Tibial artery (tissue), 4 donors: Measurements from ENCODE around the gene ZNF407.

Experiments
- DNase-seq, 2 donors: peaks; one replicate each; pipeline ENCODE4 v3.0.0-alpha.2; 2019
- H3K27ac ChIP-seq, 2 donors: fragments of 200-600 bp; sonication (generic) in 1 of 2; 1 replicate in 1 of 2; 2 replicates in 1 of 2; pipeline ENCODE4 v1.5.1; 2018 to 2019; ENCODE audit warnings: mild to moderate bottlenecking in 1 of 2
- H3K27me3 ChIP-seq, 2 donors: fragments of 200-600 bp; sonication (generic) in 1 of 2; one replicate each; pipeline versions ENCODE4 v1.5.1 to v1.6.0; 2016 to 2019
- H3K36me3 ChIP-seq, 3 donors: fragments of 200-600 bp; sonication (generic) in 2 of 3; one replicate each; pipeline ENCODE4 v1.5.1; 2016 to 2019; ENCODE audit warnings: mild to moderate bottlenecking in 2 of 3
- H3K4me1 ChIP-seq, 4 donors: fragments of 200-600 bp; sonication (generic) in 2 of 4; 1 replicate in 3 of 4; 2 replicates in 1 of 4; pipeline ENCODE4 v1.5.1; 2016 to 2019
- H3K4me3 ChIP-seq, 2 donors: fragments of 200-600 bp; sonication (generic) in 1 of 2; 1 replicate in 1 of 2; 2 replicates in 1 of 2; pipeline ENCODE4 v1.5.1; 2018 to 2019; ENCODE audit warnings: mild to moderate bottlenecking in 2 of 2
- H3K9me3 ChIP-seq, 3 donors: fragments of 200-600 bp; sonication (generic) in 1 of 3; one replicate each; pipeline ENCODE4 v1.5.1; 2016 to 2019
- CTCF ChIP-seq, 2 experiments: fragments of 200-600 bp in 1 of 2; fragments of 450-650 bp in 1 of 2; IDR thresholded peaks; one replicate each; pipeline ENCODE4 v1.5.1; 2017 to 2019; ENCODE audit warnings: antibody characterized with exemption in 2 of 2, mild to moderate bottlenecking in 1 of 2, moderate library complexity in 1 of 2
- intact Hi-C: fragments of 100-400 bp; cut with DNase I; formaldehyde crosslinking; loops from one replicate; pipeline ENCODE4 v1.15.0; 2023; ENCODE audit warnings: low total_unique reads

Gene ZNF407

DNA sequence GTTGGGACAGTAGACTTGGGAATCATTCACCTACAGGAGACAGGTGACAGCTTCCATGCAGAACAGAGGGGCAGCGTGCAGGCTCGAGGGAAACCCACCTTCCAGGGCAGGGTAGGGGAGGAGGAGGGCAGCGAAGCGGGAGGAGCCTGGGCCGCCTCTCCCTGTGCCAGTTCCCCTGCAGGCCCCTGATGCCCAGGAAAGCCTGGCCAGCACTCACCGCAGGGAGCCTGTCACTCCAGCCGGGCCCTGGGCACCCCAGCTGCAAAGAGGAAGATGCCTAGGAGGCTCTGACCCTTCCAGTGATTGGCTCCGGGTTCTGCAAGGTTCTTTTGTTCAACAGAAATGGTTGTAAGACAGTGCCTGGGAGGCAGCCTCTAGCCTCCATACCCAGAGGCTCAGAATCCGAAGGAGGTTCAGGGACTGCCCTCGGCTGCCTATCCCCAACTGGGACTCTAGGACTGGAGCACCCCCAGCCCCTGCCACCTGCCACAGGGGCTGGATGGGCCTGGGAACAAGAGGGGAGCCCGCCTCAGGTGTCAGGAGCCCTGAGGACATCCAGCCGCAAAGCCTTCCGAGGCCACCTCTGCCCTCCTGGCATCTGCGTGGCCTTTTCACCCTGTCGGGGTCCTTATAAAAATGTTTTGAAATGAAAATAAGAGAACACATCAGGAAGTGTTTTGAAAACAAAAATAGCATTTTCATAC, 508.0 kb downstream of the ZNF407 start:
- DNase-seq = no peak

DNA sequence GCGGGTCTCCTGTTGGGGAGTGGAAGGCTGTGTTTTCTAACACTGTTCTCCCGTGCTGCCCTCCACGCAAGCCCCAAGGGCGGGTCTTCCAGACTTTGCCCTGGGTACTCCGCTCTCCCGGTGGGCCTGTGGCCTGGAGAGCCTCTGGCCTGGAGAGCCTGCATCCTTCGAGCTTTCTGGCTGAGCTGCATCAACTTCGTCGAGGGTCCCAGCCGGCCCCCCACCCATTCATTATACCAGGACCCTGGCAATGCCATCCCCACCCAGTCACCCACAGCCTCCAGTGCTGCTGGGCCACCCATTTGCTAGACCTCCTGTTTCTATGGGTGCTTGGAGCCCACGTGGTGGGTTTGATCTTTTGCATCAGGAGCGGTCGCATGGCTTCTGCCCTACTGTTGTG, 509.1 kb downstream of the ZNF407 start:
- Histone ChIP-seq H3K27ac (no peak overlapping the region), H3K36me3 (no peaks in the 10 kb centered on the region), H3K4me3 (no peak overlapping the region), H3K27me3 (peaks cover 0 to 28% of the 10 kb centered on the region in 2 donors), H3K4me1 (no peaks in the 10 kb centered on the region), H3K9me3 (no peaks in the 10 kb centered on the region)
- no peak for DNase-seq
- TF ChIP-seq CTCF (IDR thresholded peaks at IDR 0.05) = no peak
- intact Hi-C loops = no loop called here

More for the DNA sequence above, 508.0 kb downstream of the ZNF407 start:
- H3K9me3 ChIP-seq = no peaks in the 10 kb centered on the region
- intact Hi-C loops = no loop called here
- H3K36me3 ChIP-seq = no peaks in the 10 kb centered on the region
- no peak overlapping the region for H3K4me3 ChIP-seq
- peaks cover 0 to 28% of the 10 kb centered on the region in 2 donors for H3K27me3 ChIP-seq
- H3K27ac ChIP-seq = no peak overlapping the region
- no peak for TF ChIP-seq CTCF (IDR thresholded peaks at IDR 0.05)
- no peaks in the 10 kb centered on the region for H3K4me1 ChIP-seq

DNA sequence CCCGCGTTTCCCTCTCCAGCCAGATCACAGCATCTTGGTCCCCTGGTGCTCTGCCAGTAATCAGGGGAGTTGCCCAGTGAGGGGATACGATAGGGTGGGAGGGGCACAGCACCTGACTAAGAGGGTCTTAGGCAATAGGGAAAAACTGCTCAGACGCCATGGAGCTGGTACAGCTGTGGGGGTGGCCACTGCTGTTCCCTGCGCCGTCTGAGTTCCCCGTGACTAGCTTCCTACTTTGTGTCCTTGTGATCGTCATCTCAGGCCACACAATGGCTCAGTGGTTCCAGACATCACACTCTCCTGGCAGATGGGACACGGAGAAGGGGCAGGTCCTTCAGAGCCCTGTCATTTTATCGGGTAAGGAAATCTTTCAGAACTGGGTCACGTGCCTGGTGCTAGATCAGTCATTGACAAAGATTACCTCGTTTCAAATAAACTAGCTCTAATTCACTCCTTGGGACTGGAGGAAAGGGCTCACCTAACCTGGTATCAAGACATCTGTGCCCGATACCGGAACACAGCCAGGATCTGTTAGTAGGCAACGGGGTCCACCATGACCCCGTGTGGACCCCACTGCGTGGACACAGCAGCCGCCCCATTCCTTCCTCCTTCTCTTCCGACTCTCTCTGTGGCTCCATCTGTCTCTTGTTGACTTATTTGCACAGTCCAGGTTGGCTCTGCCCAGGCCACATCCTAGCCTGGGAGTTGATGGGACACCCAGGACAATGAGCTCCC, 509.7 kb downstream of the ZNF407 start:
- no peak overlapping the region for H3K4me3 ChIP-seq
- peaks cover 0 to 28% of the 10 kb centered on the region in 2 donors for H3K27me3 ChIP-seq
- intact Hi-C loops = no loop called here
- H3K4me1 ChIP-seq = no peaks in the 10 kb centered on the region
- H3K27ac ChIP-seq = no peak overlapping the region
- DNase-seq = no peak
- no peaks in the 10 kb centered on the region for H3K9me3 ChIP-seq
- H3K36me3 ChIP-seq = no peaks in the 10 kb centered on the region
- no peak for TF ChIP-seq CTCF (IDR thresholded peaks at IDR 0.05)

DNA sequence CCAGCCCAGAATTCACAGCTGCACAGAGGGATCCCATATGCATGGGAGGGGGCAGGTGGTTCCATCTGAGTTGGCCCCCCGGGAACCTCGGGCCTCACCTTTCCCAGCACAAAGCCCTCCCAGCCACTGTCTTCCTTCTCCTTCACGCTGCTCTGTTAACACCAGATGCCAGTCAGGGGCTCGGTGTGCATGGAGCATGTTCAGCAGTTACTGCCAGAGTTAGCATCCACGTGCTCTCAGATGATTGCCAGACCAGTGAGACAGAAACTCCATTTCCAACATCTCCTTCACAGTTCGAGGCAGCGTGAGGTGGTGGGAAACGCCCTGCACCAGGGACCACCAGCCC, 510.2 kb downstream of the ZNF407 start:
- DNase-seq = no peak
- Histone ChIP-seq H3K36me3 (no peaks in the 10 kb centered on the region), H3K27ac (no peak overlapping the region), H3K4me3 (no peak overlapping the region), H3K27me3 (peaks cover 0 to 28% of the 10 kb centered on the region in 2 donors), H3K4me1 (no peaks in the 10 kb centered on the region), H3K9me3 (no peaks in the 10 kb centered on the region)
- TF ChIP-seq CTCF (IDR thresholded peaks at IDR 0.05) = no peak
- intact Hi-C loops = no loop called here

GRCh38 chr18:75108579-75109318, 511.1 kb downstream of the ZNF407 start:
- intact Hi-C loops = no loop called here
- Histone ChIP-seq H3K36me3 (no peaks in the 10 kb centered on the region), H3K27me3 (peaks cover 0 to 32% of the 10 kb centered on the region in 2 donors), H3K27ac (no peak overlapping the region), H3K4me1 (no peaks in the 10 kb centered on the region), H3K9me3 (no peaks in the 10 kb centered on the region), H3K4me3 (no peak overlapping the region)
- no peak for DNase-seq
- no peak for TF ChIP-seq CTCF (IDR thresholded peaks at IDR 0.05)
